Muscle of arm (tissue), 14 donors: Measurements from ENCODE around the gene BECN2. TPM values are rescaled to one million over a fixed set of nuclear protein-coding genes. Genes with fewer than 3 reads are reported as not detected.
A peak's percentile ranks its signal among the peaks of the same experiment; 100 is the strongest.

Experiments used
- DNase-seq: peaks from one replicate; pipeline ENCODE4 v3.0.0-alpha.2; 2013
- long read RNA-seq, 11 donors: transcript quantifications; one replicate each; lab custom pipeline, GENCODE V29; 2026
- polyA plus RNA-seq, 12 donors: library from polyadenylated mRNA; unstranded; fragments of 120-200 nt; gene quantifications; one replicate each; pipeline ENCODE4 v1.2.1, GENCODE V29; 2013; ENCODE audit not compliant: insufficient read length in 12 of 12

Gene BECN2
- 1 to 10 TPM in 1 of 12 donors, under 1 TPM in 9, not detected in 2; 0.17 to 1.1 (median 0.37) TPM for polyA plus RNA-seq
- long read RNA-seq, donor 1, result 0 reads
- long read RNA-seq, donor 2, result 0 reads
- long read RNA-seq, donor 3, result 0 reads
- long read RNA-seq, donor 4, result 0 reads
- long read RNA-seq, donor 5, partial matches to known transcripts, result 0 of 2 reads
- long read RNA-seq, donor 5, other reads (novel, unspliced or antisense), result 0 of 2 reads
- long read RNA-seq, donor 6, result 0 reads
- long read RNA-seq, donor 7, result 0 reads
- long read RNA-seq, donor 8, result 0 reads
- long read RNA-seq, donor 9, result 0 reads
- long read RNA-seq, donor 10, partial matches to known transcripts, result 0 of 1 reads
- long read RNA-seq, donor 10, other reads (novel, unspliced or antisense), result 0 of 1 reads
- long read RNA-seq, donor 11, partial matches to known transcripts, result 0 of 7 reads
- long read RNA-seq, donor 11, other reads (novel, unspliced or antisense), result 7 of 7 reads

DNA sequence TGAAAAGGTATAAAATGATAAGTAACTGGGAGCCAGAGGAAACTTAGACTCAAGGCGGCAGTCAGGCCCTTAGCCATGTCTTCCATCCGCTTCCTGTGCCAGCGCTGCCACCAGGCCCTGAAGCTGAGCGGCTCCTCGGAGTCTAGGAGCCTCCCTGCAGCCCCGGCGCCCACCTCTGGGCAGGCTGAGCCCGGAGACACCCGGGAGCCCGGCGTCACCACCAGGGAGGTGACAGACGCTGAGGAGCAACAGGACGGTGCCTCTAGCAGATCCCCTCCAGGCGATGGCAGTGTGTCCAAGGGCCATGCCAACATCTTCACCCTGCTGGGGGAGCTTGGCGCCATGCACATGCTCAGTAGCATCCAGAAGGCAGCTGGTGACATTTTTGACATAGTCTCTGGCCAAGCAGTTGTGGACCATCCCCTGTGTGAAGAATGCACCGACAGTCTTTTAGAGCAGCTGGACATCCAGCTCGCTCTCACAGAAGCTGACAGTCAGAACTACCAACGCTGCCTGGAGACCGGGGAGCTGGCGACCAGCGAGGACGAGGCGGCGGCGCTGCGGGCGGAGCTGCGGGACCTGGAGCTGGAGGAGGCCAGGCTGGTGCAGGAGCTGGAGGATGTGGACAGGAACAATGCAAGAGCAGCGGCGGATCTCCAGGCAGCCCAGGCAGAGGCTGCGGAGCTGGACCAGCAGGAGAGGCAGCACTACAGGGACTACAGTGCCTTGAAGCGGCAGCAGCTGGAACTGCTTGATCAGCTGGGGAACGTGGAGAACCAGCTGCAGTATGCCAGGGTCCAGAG is at the start of gene BECN2:
TSS of gene BECN2 (plus strand) at position 76 of the 803 bp plus-strand sequence. CDS start at position 76, 0 bp downstream.
- peak; percentile 24 for DNase-seq

GRCh38 chr1:241916196-241916595 is 41.4 kb upstream of the BECN2 start:
- DNase-seq, result no peak

DNA sequence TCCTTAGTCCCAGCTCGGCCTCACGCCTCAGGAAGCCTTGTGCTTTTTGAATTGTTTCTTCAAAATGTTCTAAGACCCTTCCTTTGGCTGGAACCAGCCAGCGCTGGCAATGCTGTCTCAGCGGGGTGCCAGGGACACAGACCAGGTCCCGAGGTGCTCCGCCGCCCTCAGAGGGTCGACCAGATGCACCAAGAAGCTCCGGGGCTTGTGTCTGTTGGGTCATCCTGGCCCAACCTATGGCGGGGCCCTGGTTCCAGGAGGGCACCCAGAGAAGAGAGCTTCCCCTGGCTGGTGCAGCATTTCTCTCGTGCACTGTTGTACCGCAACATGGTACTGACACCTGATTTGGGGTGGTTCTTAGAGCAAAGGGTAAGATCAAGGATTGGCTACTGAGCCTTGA is 40.1 kb upstream of the BECN2 start:
- no peak for DNase-seq

- no peak for DNase-seq
Measured at GRCh38 chr1:241918879-241919278, 38.7 kb upstream of the BECN2 start.

DNA sequence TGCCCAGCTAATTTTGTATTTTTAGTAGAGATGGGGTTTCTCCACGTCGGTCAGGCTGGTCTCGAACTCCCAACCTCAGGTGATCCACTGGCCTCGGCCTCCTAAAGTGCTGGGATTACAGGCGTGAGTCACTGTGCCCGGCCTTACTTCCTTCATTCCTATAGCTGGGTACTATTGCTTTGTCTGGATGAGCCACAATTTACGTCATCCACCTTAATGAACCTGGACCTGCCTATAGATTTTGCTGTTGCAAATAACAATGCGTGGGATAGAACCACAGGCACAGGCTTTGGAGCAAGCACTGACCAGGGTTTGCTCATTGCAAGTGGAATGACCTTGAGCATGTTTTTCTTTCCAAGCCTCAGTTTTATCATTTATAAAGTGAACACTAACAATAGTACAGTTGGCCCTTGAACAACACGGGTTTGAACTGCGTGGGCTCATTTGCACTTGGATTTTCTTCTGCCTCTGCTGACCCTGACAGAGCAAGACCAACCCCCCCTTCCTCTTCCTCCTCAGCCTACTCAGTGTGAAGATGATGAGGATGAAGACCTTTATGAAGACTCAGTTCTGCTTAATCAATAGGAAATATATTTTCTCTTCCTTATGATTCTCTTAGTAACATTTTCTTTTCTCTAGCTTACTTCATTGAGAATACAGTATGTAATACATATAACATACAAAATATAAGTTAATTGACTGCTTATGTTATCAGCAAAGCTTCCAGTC is 33.3 kb upstream of the BECN2 start:
- no peak for DNase-seq

- no peak for DNase-seq
Measured at GRCh38 chr1:241926141-241926540, 31.4 kb upstream of the BECN2 start.

- DNase-seq, result no peak
Measured at GRCh38 chr1:241927321-241927720, 30.2 kb upstream of the BECN2 start.

DNA sequence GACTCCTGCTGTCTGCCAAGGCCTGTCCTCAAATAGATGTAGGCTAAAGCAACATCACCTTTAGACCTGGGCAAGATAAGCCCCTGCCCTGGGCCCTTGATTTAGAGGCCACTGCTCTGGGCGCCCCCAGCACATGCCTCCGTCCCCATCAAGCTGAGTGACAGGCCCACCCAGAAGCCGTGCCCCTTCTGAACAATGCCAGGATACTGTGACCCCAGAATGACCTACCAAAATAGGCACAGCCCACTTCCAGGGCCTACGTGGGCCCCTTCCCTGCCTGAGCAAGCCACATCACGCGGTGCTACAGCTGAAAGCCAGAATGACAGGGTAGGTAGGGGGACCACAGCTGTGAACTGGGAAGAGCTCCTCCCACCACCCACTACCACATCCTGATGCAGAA is 24.7 kb upstream of the BECN2 start:
- DNase-seq, result no peak

GRCh38 chr1:241934201-241934848 is 23.2 kb upstream of the BECN2 start:
- peak; percentile 84 for DNase-seq

- peak; percentile 44 for DNase-seq
Measured at GRCh38 chr1:241934866-241935265, 22.7 kb upstream of the BECN2 start.

DNA sequence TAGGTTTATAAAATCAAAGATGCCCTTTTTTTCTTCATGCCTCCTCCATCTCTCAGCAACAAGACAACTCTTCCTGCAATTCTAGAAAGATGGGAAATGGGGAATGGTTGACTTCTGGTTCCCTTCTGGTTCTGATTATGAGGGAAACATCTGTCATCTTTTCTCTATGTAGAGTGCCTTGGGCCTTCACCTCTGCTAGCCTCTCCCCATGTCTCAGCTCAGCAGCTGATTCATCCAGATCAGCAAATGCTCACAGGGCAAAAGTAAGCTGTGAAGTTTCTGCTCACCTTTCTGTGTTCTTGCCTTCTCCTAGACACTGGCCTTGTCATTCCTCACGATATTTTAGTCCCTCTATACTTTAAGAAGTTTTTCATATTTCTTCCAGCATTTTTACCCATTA is 17.8 kb upstream of the BECN2 start:
- DNase-seq, result no peak

GRCh38 chr1:241942738-241943137 is 14.8 kb upstream of the BECN2 start:
- DNase-seq, result no peak

DNA sequence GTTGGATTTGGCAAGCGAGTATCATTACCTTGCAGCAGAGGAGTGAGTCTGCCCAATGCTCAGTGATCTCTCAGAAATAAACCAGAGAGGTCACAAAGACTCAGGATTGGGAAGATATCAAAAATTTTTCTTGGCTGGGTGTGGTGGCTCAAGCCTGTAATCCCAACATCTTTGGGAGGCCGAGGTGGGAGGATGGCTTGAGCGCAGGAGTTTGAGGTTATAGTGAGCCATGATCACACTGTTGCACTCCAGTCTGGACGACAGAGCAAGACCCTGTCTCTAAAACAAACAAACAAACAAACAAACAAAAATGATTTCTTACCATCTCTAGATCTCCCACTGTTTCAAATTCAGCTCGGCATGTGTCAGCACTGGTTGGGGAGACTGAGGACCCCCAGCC is 13.3 kb upstream of the BECN2 start:
- no peak for DNase-seq

DNA sequence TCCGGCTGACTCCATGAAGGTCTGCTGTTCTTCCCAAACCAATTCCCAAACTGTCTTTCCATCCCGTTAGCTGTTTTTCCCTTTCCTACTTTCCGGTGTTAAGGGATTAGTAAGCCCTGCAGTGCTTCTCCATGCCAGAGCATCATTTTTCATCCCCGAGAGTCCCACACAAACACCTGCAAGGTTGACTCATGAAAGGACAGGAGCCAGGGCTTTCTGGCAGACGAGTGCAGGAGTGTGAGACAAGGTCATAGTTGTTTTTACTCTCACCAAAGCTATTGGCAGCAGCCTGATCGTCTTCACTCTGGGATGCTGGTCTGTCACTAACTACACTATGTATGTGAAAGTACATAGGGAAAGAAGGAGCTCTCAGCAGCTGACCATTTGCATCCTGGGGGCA is 10.2 kb upstream of the BECN2 start:
- DNase-seq, result peak; percentile 70

GRCh38 chr1:241950390-241950789 is 7.2 kb upstream of the BECN2 start:
- DNase-seq, result no peak

DNA sequence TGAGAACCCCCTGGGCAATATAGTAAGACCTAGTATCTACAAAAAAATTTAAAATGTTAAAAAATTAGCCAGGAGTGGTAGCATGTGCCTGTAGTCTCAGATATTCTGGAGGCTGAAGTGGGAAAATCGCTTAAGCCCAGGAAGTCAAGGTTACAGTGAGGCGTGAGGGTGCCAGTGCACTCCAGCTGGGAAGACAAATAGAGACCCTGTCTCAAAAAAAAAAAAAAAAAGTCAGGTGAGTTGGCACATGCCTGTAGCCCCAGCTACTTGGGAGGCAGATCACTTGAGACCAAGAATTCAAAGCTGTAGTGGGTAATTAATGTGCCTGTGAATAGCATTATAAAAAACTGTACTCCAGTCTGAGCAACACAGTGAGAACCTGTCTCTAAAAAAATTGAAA is 4.6 kb downstream of the BECN2 start:
- DNase-seq, result no peak

- DNase-seq, result no peak
Measured at GRCh38 chr1:241963722-241964121, 6.2 kb downstream of the BECN2 start.

GRCh38 chr1:241964550-241965282 is 7.1 kb downstream of the BECN2 start:
- no peak for DNase-seq

DNA sequence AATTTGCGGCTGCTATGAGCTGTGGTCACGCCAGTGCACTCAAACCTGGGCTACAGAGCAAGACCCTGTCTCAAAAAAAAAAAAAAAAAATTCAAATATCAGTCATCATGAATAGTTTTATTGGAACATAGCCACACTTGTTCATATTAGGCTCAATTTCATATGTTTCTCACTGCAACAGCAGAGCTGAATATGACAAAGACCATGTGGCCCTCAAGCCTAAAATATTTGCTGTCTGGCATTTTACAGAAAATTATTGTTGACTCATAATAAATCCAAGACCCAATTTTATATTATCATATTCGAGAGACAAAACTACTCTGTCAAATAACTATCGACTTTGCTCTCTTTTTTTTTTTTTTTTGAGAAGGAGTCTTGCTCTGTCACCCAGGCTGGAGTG is 11.0 kb downstream of the BECN2 start:
- DNase-seq, result no peak

- DNase-seq, result peak; percentile 68
Measured at GRCh38 chr1:241972703-241973369, 15.3 kb downstream of the BECN2 start.
